Right lobe of liver (tissue), 6 donors: ENCODE measurements around the gene PSEN1. TPM values are rescaled to one million over a fixed set of nuclear protein-coding genes. Genes with fewer than 3 reads are reported as not detected.
A peak's percentile ranks its signal among the peaks of the same experiment; 100 is the strongest.

Experiments used
- ATAC-seq, 4 donors: fragments of 200-7000 bp; cut with Tn5 transposase; one replicate each; pipeline ENCODE4 v1.9.1; 2020; ENCODE audit warnings: mild to moderate bottlenecking in 4 of 4, moderate library complexity in 4 of 4
- DNase-seq, 3 donors: peaks; one replicate each; pipeline ENCODE4 v3.0.0-alpha.2; 2020
- H3K27ac ChIP-seq, 3 donors: fragments of 200-600 bp; one replicate each; pipeline ENCODE4 v1.8.0; 2022
- H3K27me3 ChIP-seq, 2 donors: fragments of 200-600 bp; one replicate each; pipeline ENCODE4 v1.8.0; 2022
- H3K36me3 ChIP-seq, 4 donors: fragments of 200-600 bp; sonication (generic) in 1 of 4; one replicate each; pipeline versions ENCODE4 v1.5.1 to v1.8.0; 2017 to 2022; ENCODE audit warnings: control low read depth in 1 of 4
- H3K4me1 ChIP-seq, 4 donors: fragments of 200-600 bp; sonication (generic) in 1 of 4; one replicate each; pipeline versions ENCODE4 v1.5.1 to v1.8.0; 2017 to 2022; ENCODE audit warnings: control low read depth in 1 of 4
- H3K4me3 ChIP-seq, 3 donors: fragments of 200-600 bp; one replicate each; pipeline ENCODE4 v1.8.0; 2022
- H3K9me3 ChIP-seq, 4 donors: fragments of 200-600 bp; sonication (generic) in 1 of 4; one replicate each; pipeline versions ENCODE4 v1.5.1 to v1.8.0; 2017 to 2022; ENCODE audit warnings: control low read depth in 1 of 4
- CTCF ChIP-seq, 4 donors: fragments of 200-600 bp in 3 of 4; fragments of 450-650 bp in 1 of 4; IDR thresholded peaks; one replicate each; pipeline versions ENCODE4 v1.5.1 to v1.8.0; 2016 to 2022; ENCODE audit warnings: antibody characterized with exemption in 4 of 4, mild to moderate bottlenecking in 2 of 4
- POLR2A ChIP-seq: fragments of 450-650 bp; IDR thresholded peaks from one replicate; pipeline ENCODE4 v1.6.1; 2017; ENCODE audit warnings: antibody characterized with exemption, mild to moderate bottlenecking
- WGBS: methylation state at CpG from one replicate; pipeline ENCODE4 v1.1.6; 2018; ENCODE audit warnings: low coverage, low lambda C conversion rate; ENCODE audit not compliant: insufficient coverage; ENCODE audit errors: missing lambda C conversion rate; 5-methylcytosine and 5-hydroxymethylcytosine counted together
- intact Hi-C, 2 donors: fragments of 100-400 bp; cut with DNase I; formaldehyde crosslinking; loops; one replicate each; pipeline versions ENCODE4 v1.11.2 to v1.14.1; 2022
- total RNA-seq, 6 experiments: library from RNA; depleted of rRNA in 2 of 6; stranded (reverse); fragments of >200 nt in 2 of 6; fragmentation: NEBNext Ultra II Directional in 3 of 6; extraction: Animal tissue kit (Norgen Biotek cat#: 25700) in 3 of 6; gene quantifications; one replicate each; pipeline versions ENCODE4 v1.1.0 to v1.2.4, GENCODE V29; 2016 to 2023
- donor health status: DM: no; HTN: yes; CAD: no.
- donor health status: DM: no; HTN: no; CAD: no.
- donor health status: DM: no; HTN: no; CAD: no.
- donor health status: DM: no; HTN: yes; CAD: no.
- donor health status: DM: no; HTN: yes; CAD: no.

The PSEN1 gene
- total RNA-seq, 6 experiments from 2014 or later, result 22.5 to 28.2 (median 25.0) TPM

- intact Hi-C loops, result no loop called here
- ATAC-seq, result no peak
- Histone ChIP-seq H3K27me3 (no peaks in the 10 kb centered on the region), H3K4me1 (no peaks in the 10 kb centered on the region), H3K27ac (no peak overlapping the region), H3K36me3 (no peaks in the 10 kb centered on the region), H3K9me3 (no peaks in the 10 kb centered on the region), H3K4me3 (no peak overlapping the region)
- peak in 1 of 3 donors; percentile 46 for DNase-seq
- 50% methylated on average over 2 of the region's 20 CpGs for WGBS
- TF ChIP-seq CTCF (IDR thresholded peaks at IDR 0.05) (no peak), POLR2A (no peak)
Observed at GRCh38 chr14:73258845-73259611, 122.7 kb downstream of the PSEN1 start.

- intact Hi-C loops, result no loop called here
- WGBS, result 47% methylated on average over 3 of the region's 9 CpGs
- TF ChIP-seq POLR2A, result no peak
- TF ChIP-seq CTCF (IDR thresholded peaks at IDR 0.05), result no peak
- Histone ChIP-seq H3K4me3 (no peak overlapping the region), H3K9me3 (no peaks in the 10 kb centered on the region), H3K36me3 (no peaks in the 10 kb centered on the region), H3K27ac (no peak overlapping the region), H3K4me1 (no peaks in the 10 kb centered on the region), H3K27me3 (no peaks in the 10 kb centered on the region)
- ATAC-seq (no peak), DNase-seq (peak in 1 of 3 donors; percentile 40)
Observed at GRCh38 chr14:73259837-73260236, 123.5 kb downstream of the PSEN1 start.

GRCh38 chr14:73260574-73260973, 124.3 kb downstream of the PSEN1 start:
- Histone ChIP-seq H3K36me3 (no peaks in the 10 kb centered on the region), H3K27me3 (no peaks in the 10 kb centered on the region), H3K4me1 (no peaks in the 10 kb centered on the region), H3K27ac (no peak overlapping the region), H3K9me3 (no peaks in the 10 kb centered on the region), H3K4me3 (no peak overlapping the region)
- TF ChIP-seq CTCF (IDR thresholded peaks at IDR 0.05), result no peak
- no peak for TF ChIP-seq POLR2A
- WGBS, result no CpG with 5 or more reads among the region's 11 CpGs
- ATAC-seq (no peak), DNase-seq (peak in 1 of 3 donors; percentile 35)
- intact Hi-C loops, result no loop called here

GRCh38 chr14:73261075-73261474, 124.8 kb downstream of the PSEN1 start:
- no peaks in the 10 kb centered on the region for H3K27me3 ChIP-seq
- no peak overlapping the region for H3K4me3 ChIP-seq
- H3K9me3 ChIP-seq, result no peaks in the 10 kb centered on the region
- no peak overlapping the region for H3K27ac ChIP-seq
- no peak for ATAC-seq
- TF ChIP-seq POLR2A (no peak), CTCF (IDR thresholded peaks at IDR 0.05) (no peak)
- peak in 1 of 3 donors; percentile 36 for DNase-seq
- H3K36me3 ChIP-seq, result no peaks in the 10 kb centered on the region
- WGBS, result 82% methylated on average over 4 of the region's 6 CpGs
- intact Hi-C loops, result no loop called here
- H3K4me1 ChIP-seq, result no peaks in the 10 kb centered on the region
